Left kidney (tissue), 2 donors: ENCODE results near the gene CEBPB. TPM values are rescaled to one million over a fixed set of nuclear protein-coding genes. Genes with fewer than 3 reads are reported as not detected.
"Not testable (repeated sequence)": the region's sequence is repeated elsewhere in the genome, so short reads cannot be mapped to it uniquely, and the experiment has no call there.

Experiments
- DNase-seq: peaks from one replicate; pipeline ENCODE4 v3.0.0-alpha.2; 2013
- polyA plus RNA-seq: library from polyadenylated mRNA; unstranded; fragments of 120-200 nt; gene quantifications from one replicate; pipeline ENCODE4 v1.2.1, GENCODE V29; 2013; ENCODE audit not compliant: insufficient read length

The CEBPB gene
- polyA plus RNA-seq, 1 donor = 2.4 TPM

- DNase-seq = peak; percentile 78
These were observed 2.0 kb downstream of the CEBPB start for GRCh38 chr20:50192364-50193198.

GRCh38 chr20:50193199-50193835 is 2.7 kb downstream of the CEBPB start:
- no peak for DNase-seq

- DNase-seq = no peak
These were observed 3.3 kb downstream of the CEBPB start for GRCh38 chr20:50193836-50194421.

- no peak for DNase-seq
These were observed 3.8 kb downstream of the CEBPB start for GRCh38 chr20:50194422-50194830.

- DNase-seq = no peak
These were observed 4.3 kb downstream of the CEBPB start for GRCh38 chr20:50194831-50195523.

GRCh38 chr20:50195524-50196120 is 5.0 kb downstream of the CEBPB start:
- no peak for DNase-seq

- no peak for DNase-seq
These were observed 5.6 kb downstream of the CEBPB start for GRCh38 chr20:50196248-50196647.

GRCh38 chr20:50196896-50197295 is 6.3 kb downstream of the CEBPB start:
- DNase-seq = no peak

GRCh38 chr20:50197463-50198179 is 7.0 kb downstream of the CEBPB start:
- no peak for DNase-seq

GRCh38 chr20:50198180-50198666 is 7.6 kb downstream of the CEBPB start:
- no peak for DNase-seq

GRCh38 chr20:50198716-50199115 is 8.1 kb downstream of the CEBPB start:
- DNase-seq = no peak

GRCh38 chr20:50199703-50200102 is 9.1 kb downstream of the CEBPB start:
- DNase-seq = no peak

GRCh38 chr20:50200482-50201104 is 10.0 kb downstream of the CEBPB start:
- no peak for DNase-seq

GRCh38 chr20:50201710-50202109 is 11.1 kb downstream of the CEBPB start:
- DNase-seq = not testable (repeated sequence)

GRCh38 chr20:50202677-50203076 is 12.0 kb downstream of the CEBPB start:
- no peak for DNase-seq

GRCh38 chr20:50203951-50204937 is 13.6 kb downstream of the CEBPB start:
- DNase-seq = no peak

GRCh38 chr20:50207026-50207425 is 16.4 kb downstream of the CEBPB start:
- DNase-seq = no peak

GRCh38 chr20:50208085-50208491 is 17.5 kb downstream of the CEBPB start:
- DNase-seq = no peak

GRCh38 chr20:50208815-50209214 is 18.2 kb downstream of the CEBPB start:
- DNase-seq = not testable (repeated sequence)
